ENCODE results near the gene DYSF.

The DYSF gene

DNA sequence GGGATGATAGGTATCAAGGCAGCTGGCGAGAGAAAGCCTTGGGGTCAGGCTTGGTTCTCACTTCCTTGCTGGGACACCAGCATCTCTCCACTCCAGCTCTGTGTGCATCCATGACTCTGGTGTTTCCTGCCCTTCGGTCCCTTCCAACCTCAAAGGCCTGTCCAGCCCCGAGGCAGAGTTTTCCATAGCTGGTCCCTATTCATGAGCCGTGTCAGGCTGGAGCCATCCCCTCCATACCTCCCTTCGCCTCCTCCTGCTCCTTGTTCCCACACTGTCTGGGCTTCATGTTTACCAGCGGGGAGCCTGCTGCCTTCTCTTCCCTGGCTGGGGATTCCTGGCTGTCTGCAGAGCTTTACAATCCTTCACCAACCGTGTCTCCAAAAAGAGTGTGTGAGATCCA lies 51.2 kb downstream of the DYSF start:
- TF ChIP-seq, protein P1, sequence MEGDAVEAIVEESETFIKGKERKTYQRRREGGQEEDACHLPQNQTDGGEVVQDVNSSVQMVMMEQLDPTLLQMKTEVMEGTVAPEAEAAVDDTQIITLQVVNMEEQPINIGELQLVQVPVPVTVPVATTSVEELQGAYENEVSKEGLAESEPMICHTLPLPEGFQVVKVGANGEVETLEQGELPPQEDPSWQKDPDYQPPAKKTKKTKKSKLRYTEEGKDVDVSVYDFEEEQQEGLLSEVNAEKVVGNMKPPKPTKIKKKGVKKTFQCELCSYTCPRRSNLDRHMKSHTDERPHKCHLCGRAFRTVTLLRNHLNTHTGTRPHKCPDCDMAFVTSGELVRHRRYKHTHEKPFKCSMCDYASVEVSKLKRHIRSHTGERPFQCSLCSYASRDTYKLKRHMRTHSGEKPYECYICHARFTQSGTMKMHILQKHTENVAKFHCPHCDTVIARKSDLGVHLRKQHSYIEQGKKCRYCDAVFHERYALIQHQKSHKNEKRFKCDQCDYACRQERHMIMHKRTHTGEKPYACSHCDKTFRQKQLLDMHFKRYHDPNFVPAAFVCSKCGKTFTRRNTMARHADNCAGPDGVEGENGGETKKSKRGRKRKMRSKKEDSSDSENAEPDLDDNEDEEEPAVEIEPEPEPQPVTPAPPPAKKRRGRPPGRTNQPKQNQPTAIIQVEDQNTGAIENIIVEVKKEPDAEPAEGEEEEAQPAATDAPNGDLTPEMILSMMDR (IDR thresholded peaks at IDR 0.05) = no peak
- Histone ChIP-seq H3K27me3 (no peaks in the 10 kb centered on the region), H3K4me1 (ENCODE audit: control insufficient read depth in 1 of 2, insufficient read depth in 1 of 2, low read depth in 1 of 2, low read length in 1 of 2) (peaks cover 10 to 22% of the 10 kb centered on the region in 2 experiments), H3K36me3 (peaks cover 77% of the 10 kb centered on the region), H3K27ac (no peak overlapping the region), H3K9me3 (no peaks in the 10 kb centered on the region), H3K4me3 (ENCODE audit: low read depth in 1 of 2, low read length in 1 of 2) (no peak overlapping the region)

DNA sequence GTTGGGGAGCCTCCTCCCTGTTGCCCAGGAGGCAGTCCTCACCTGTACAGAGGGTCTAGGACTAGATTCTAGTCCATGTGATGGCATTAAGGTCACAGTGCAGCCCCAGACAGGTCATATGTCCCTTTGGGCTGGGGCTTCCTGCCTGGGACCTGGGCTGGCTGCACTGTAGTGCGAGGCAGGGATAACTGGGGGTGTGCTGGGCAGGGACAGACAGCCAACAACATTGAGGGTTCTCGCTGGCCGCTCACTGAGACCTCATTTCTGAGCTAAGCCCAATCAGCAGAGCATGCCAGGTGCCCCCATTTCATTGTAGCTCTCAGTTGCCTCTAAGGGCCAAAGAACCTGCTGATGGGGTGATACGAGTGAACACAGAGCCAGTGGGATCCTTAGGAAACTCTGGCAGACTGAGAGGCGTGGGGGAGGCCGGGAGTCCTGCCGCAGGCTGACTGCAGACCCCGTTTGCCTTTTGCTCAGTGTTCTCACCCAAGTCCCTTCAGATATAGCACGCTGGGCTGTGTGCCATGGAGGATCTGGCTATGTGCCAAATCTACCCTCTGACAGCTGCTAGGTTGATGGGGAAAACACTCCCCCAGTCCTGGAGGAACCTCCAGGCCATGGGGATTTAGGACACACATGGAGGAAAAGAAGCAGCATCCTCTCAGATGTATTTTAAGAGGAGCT lies 51.9 kb downstream of the DYSF start:
- Histone ChIP-seq H3K9me3 (no peaks in the 10 kb centered on the region), H3K4me3 (ENCODE audit: low read depth in 1 of 2, low read length in 1 of 2) (no peak overlapping the region), H3K36me3 (peaks cover 77% of the 10 kb centered on the region), H3K27ac (no peak overlapping the region), H3K27me3 (no peaks in the 10 kb centered on the region), H3K4me1 (ENCODE audit: control insufficient read depth in 1 of 2, insufficient read depth in 1 of 2, low read depth in 1 of 2, low read length in 1 of 2) (peaks cover 5 to 21% of the 10 kb centered on the region in 2 experiments)
- TF ChIP-seq, protein P1 (IDR thresholded peaks at IDR 0.05) = no peak

DNA sequence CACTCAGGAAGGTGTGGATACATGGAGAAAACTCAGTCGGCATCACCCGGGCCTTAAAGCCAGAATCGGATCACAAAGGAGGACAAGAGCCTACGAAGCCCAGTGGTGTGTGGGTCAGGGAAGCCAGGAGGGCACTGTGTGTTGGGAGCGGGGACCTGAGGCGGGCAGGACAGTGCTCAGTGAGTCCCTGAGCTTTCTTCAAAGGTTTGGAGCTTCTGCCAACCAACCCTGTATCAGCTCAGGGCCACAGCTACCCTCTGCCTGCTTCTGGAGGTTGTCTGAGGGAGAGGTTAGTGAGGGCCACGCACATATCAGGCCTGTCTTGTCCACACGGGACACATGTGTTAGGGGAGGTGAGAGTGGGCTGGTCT lies 52.4 kb downstream of the DYSF start:
- Histone ChIP-seq H3K36me3 (peaks cover 81% of the 10 kb centered on the region), H3K9me3 (no peaks in the 10 kb centered on the region), H3K4me1 (ENCODE audit: control insufficient read depth in 1 of 2, insufficient read depth in 1 of 2, low read depth in 1 of 2, low read length in 1 of 2) (peaks cover 0 to 16% of the 10 kb centered on the region in 2 experiments), H3K4me3 (ENCODE audit: low read depth in 1 of 2, low read length in 1 of 2) (no peak overlapping the region), H3K27ac (no peak overlapping the region), H3K27me3 (no peaks in the 10 kb centered on the region)
- TF ChIP-seq, protein P1 (IDR thresholded peaks at IDR 0.05) = no peak

DNA sequence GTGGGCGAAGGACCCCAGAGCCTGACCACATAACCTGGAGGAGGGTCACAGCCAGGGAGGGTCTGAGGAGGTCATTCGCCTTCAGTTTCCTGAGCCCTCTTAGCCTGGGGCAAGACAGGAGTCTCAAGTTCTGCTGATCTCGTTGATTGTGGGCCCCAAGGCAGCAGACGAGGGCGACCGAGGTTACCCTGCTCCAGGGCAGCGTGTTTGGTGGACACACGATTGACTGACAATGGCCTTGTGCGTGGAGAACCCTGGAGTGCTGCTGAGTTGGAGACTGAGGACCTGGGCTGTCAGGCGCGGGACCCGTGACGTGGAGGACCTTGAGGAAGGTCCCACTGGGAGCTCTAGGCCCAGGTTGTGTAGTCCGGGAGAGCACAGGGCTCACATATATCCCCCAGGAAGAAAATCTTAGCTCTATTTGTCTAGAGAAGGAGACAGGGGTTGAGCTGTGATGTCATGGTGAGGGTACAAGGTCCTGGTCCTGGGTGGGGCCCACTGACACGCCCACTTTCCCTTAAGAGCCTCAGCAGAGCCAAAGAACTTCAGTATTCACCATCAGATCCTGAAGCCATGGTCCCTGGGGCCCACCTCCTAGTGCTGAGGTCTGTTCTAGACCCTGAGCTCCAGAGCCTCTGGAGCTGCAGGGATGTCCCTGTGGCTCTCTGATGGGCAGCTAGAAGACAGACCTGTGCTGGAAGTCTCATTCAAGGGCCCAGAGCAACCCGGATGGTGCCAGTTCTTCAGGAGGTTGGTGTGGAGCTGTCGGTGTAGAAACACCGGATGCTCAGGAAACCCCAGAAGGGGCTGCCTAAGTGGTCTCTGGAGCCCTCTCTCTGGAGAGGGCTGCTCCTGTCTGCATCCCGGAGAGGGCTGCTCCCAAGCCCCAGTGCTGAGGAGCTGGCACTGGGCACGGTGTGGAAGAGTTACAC lies 53.1 kb downstream of the DYSF start:
- TF ChIP-seq, protein P1 (IDR thresholded peaks at IDR 0.05) = no peak
- Histone ChIP-seq H3K27ac (peak overlapping the region; percentile 33), H3K4me1 (ENCODE audit: control insufficient read depth in 1 of 2, insufficient read depth in 1 of 2, low read depth in 1 of 2, low read length in 1 of 2) (peaks cover 0 to 15% of the 10 kb centered on the region in 2 experiments), H3K9me3 (no peaks in the 10 kb centered on the region), H3K27me3 (no peaks in the 10 kb centered on the region), H3K36me3 (peaks cover 88% of the 10 kb centered on the region), H3K4me3 (ENCODE audit: low read depth in 1 of 2, low read length in 1 of 2) (no peak overlapping the region)

DNA sequence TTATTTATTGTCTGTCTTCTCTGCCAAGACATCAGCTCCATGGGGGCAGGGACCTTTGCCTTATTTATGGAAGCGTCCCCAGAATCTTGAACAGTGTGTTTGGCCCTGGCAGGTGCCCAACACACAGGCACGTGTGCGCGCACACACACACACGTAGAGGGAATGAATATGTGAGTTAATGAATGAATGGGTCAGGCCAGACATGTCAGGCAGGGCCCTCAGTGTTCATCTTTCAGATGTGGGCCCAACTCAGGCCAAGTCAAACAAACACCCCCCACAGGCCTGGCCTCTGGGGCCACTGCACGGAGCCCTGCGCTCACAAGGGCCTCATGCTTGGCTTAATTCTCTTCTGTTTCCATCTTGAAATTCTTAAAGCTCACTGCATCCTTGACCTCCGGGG lies 54.1 kb downstream of the DYSF start:
- H3K36me3 ChIP-seq = peaks cover 93% of the 10 kb centered on the region
- TF ChIP-seq, protein P1 (IDR thresholded peaks at IDR 0.05) = no peak
- H3K9me3 ChIP-seq = no peaks in the 10 kb centered on the region
- H3K27me3 ChIP-seq = no peaks in the 10 kb centered on the region
- H3K4me3 ChIP-seq (ENCODE audit: low read depth in 1 of 2, low read length in 1 of 2) = no peak overlapping the region
- H3K4me1 ChIP-seq (ENCODE audit: control insufficient read depth in 1 of 2, insufficient read depth in 1 of 2, low read depth in 1 of 2, low read length in 1 of 2) = peaks cover 0 to 6% of the 10 kb centered on the region in 2 experiments
- peak overlapping the region; percentile 21 for H3K27ac ChIP-seq
